ENCODE results near the gene TTLL5.

Gene TTLL5

DNA sequence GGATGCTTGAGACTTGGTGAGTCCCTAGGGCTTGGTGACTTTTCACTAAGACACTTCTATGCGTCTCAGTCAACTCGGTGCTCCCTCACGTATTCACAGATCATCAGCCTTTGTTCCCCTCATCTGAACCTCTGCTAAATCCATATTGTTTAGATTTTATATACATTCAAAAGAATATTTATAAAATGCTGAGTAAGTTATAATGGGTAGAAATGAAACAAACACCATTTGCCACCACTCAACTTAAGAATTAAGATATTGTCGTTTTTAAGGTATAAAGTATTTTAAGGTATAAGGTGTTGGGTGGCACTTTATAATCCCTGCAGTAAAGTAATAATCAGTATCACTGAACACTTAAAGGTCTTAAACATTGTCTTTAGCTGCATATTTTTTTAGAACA lies 103.0 kb downstream of the TTLL5 start:
- no peaks in the 10 kb centered on the region for H3K9me3 ChIP-seq (ENCODE audit: insufficient read depth, low read length)
- peaks cover 8% of the 10 kb centered on the region for H3K36me3 ChIP-seq (ENCODE audit: low read length)
- H3K79me2 ChIP-seq (ENCODE audit: insufficient read depth, low read length), result no peaks in the 10 kb centered on the region
- no peaks in the 10 kb centered on the region for H4K20me1 ChIP-seq (ENCODE audit: low read depth, low read length)
- H3F3A ChIP-seq (ENCODE audit: insufficient read depth), result no peaks in the 10 kb centered on the region
- H3K27me3 ChIP-seq (ENCODE audit: low read length), result no peaks in the 10 kb centered on the region
- no peak overlapping the region for H3K4me2 ChIP-seq (ENCODE audit: low read depth, low read length, poor library complexity, severe bottlenecking)
- H3K27ac ChIP-seq (ENCODE audit: low read depth, low read length), result no peak overlapping the region
- H2AFZ ChIP-seq (ENCODE audit: low read depth, low read length, severe bottlenecking), result no peak overlapping the region
- H3K4me3 ChIP-seq (ENCODE audit: insufficient read depth, low read length, poor library complexity, severe bottlenecking), result no peak overlapping the region
- no peak for TF ChIP-seq EZH2phosphoT487 (conservative IDR thresholded peaks at IDR 0.05; ENCODE audit: low read length)
- TF ChIP-seq, protein P1, sequence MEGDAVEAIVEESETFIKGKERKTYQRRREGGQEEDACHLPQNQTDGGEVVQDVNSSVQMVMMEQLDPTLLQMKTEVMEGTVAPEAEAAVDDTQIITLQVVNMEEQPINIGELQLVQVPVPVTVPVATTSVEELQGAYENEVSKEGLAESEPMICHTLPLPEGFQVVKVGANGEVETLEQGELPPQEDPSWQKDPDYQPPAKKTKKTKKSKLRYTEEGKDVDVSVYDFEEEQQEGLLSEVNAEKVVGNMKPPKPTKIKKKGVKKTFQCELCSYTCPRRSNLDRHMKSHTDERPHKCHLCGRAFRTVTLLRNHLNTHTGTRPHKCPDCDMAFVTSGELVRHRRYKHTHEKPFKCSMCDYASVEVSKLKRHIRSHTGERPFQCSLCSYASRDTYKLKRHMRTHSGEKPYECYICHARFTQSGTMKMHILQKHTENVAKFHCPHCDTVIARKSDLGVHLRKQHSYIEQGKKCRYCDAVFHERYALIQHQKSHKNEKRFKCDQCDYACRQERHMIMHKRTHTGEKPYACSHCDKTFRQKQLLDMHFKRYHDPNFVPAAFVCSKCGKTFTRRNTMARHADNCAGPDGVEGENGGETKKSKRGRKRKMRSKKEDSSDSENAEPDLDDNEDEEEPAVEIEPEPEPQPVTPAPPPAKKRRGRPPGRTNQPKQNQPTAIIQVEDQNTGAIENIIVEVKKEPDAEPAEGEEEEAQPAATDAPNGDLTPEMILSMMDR (IDR thresholded peaks at IDR 0.05; ENCODE audit: insufficient read depth, low read length, poor library complexity, severe bottlenecking), result no peak
- no peaks in the 10 kb centered on the region for H3K9me2 ChIP-seq (replicated peaks; ENCODE audit: insufficient read depth, low read length)
- no peak overlapping the region for H3K9ac ChIP-seq (ENCODE audit: low read length)

DNA sequence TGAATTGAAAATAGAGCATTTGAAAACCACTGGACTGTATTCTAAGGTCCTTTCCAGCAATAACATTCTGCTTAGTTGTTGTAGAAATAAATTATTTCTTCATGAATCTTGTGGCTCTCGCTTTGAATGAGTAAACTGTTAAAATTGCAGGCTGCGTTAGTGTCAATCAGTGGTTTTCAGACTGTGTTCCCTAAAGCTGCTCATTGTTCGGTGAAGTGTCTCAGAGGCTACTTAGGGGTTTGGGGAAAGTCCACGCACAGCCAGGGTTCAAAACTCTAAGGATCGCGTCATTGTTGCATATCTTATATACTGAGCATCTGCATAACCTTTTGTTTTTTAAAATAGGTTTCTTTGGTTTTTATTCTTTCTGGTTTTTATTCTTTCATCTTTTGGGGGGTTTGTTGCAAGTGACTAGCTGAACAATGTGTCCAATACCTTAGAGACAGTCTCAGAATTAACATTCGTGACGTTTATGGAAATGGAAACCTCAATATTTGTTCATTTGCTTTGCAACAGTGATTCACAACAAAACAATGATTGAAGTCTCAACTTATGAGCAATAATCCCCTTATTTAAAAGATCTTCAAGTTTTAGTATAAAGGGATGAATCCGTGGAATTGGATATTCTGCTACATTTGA lies 108.1 kb downstream of the TTLL5 start:
- H4K20me1 ChIP-seq (ENCODE audit: low read depth, low read length), result no peaks in the 10 kb centered on the region
- no peak overlapping the region for H3K9ac ChIP-seq (ENCODE audit: low read length)
- H3F3A ChIP-seq (ENCODE audit: insufficient read depth), result no peaks in the 10 kb centered on the region
- H3K4me2 ChIP-seq (ENCODE audit: low read depth, low read length, poor library complexity, severe bottlenecking), result no peak overlapping the region
- H3K27me3 ChIP-seq (ENCODE audit: low read length), result no peaks in the 10 kb centered on the region
- H3K9me2 ChIP-seq (replicated peaks; ENCODE audit: insufficient read depth, low read length), result no peaks in the 10 kb centered on the region
- peaks cover 4% of the 10 kb centered on the region; the same call in 1 of the 2 replicates for H3K36me3 ChIP-seq (ENCODE audit: low read length)
- H3K79me2 ChIP-seq (ENCODE audit: insufficient read depth, low read length), result no peaks in the 10 kb centered on the region
- H3K9me3 ChIP-seq (ENCODE audit: insufficient read depth, low read length), result no peaks in the 10 kb centered on the region
- no peak overlapping the region for H2AFZ ChIP-seq (ENCODE audit: low read depth, low read length, severe bottlenecking)
- no peak overlapping the region for H3K27ac ChIP-seq (ENCODE audit: low read depth, low read length)
- TF ChIP-seq, protein P1 (IDR thresholded peaks at IDR 0.05; ENCODE audit: insufficient read depth, low read length, poor library complexity, severe bottlenecking), result no peak
- TF ChIP-seq EZH2phosphoT487 (conservative IDR thresholded peaks at IDR 0.05; ENCODE audit: low read length), result no peak
- H3K4me3 ChIP-seq (ENCODE audit: insufficient read depth, low read length, poor library complexity, severe bottlenecking), result no peak overlapping the region

DNA sequence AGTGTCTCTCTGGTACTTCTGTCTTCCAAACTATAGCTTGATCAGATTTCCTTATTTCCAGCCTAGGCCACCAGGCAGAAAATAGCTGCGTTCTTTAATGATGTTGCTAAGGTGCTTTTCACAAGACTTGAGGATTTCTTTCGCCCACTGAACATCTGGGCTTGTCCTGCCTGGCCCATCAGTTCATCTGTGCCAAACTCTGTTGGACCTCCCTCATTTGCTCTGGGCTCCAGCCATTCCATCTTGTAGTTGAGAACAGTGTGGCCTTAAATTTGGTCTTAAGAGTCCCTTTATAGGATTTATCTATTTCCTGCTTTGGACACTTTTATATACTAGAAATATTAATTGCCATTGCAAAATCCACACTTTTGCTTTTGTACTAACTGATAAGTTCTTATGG lies 109.6 kb downstream of the TTLL5 start:
- H3F3A ChIP-seq (ENCODE audit: insufficient read depth), result no peaks in the 10 kb centered on the region

More for the DNA sequence above, 109.6 kb downstream of the TTLL5 start:
- Histone ChIP-seq H4K20me1 (ENCODE audit: low read depth, low read length) (no peaks in the 10 kb centered on the region), H3K4me2 (ENCODE audit: low read depth, low read length, poor library complexity, severe bottlenecking) (no peak overlapping the region), H3K27ac (ENCODE audit: low read depth, low read length) (no peak overlapping the region), H3K36me3 (ENCODE audit: low read length) (0 out of 2 replicates have a peak, but pooled peaks cover 4% of the 10 kb centered on the region), H3K9me2 (replicated peaks; ENCODE audit: insufficient read depth, low read length) (no peaks in the 10 kb centered on the region), H3K9ac (ENCODE audit: low read length) (no peak overlapping the region), H3K9me3 (ENCODE audit: insufficient read depth, low read length) (no peaks in the 10 kb centered on the region), H3K79me2 (ENCODE audit: insufficient read depth, low read length) (no peaks in the 10 kb centered on the region), H2AFZ (ENCODE audit: low read depth, low read length, severe bottlenecking) (no peak overlapping the region), H3K4me3 (ENCODE audit: insufficient read depth, low read length, poor library complexity, severe bottlenecking) (no peak overlapping the region), H3K27me3 (ENCODE audit: low read length) (no peaks in the 10 kb centered on the region)
- TF ChIP-seq EZH2phosphoT487 (conservative IDR thresholded peaks at IDR 0.05; ENCODE audit: low read length), result no peak
- TF ChIP-seq, protein P1 (IDR thresholded peaks at IDR 0.05; ENCODE audit: insufficient read depth, low read length, poor library complexity, severe bottlenecking), result no peak

All from SU-DHL-6 (cell line).